HT1080 (cell line): ENCODE data around the gene TLK1. TPM values are rescaled to one million over a fixed set of nuclear protein-coding genes. Genes with fewer than 3 reads are reported as not detected.
A peak's percentile ranks its signal among the peaks of the same experiment; 100 is the strongest.
"Not testable (repeated sequence)": the region's sequence is repeated elsewhere in the genome, so short reads cannot be mapped to it uniquely, and the experiment has no call there.

Experiments used
- DNase-seq: peaks from one replicate; pipeline ENCODE4 v3.0.0-alpha.2; 2015; ENCODE audit warnings: low read depth
- total RNA-seq: library from RNA; depleted of rRNA; stranded (reverse); fragments of >200 nt; shearing (Covaris generic); gene quantifications from 2 replicates; pipeline ENCODE4 v1.2.3, GENCODE V29; 2014

The TLK1 gene
- total RNA-seq, 1 experiment from 2014 or later = 11.7 TPM

- peak; percentile 35 for DNase-seq
Measured at GRCh38 chr2:171086352-171087290, 74.1 kb downstream of the TLK1 start.

- DNase-seq = no peak
Measured at GRCh38 chr2:171084128-171084527, 76.6 kb downstream of the TLK1 start.

GRCh38 chr2:171083451-171083850, 77.2 kb downstream of the TLK1 start:
- no peak for DNase-seq

- DNase-seq = no peak
Measured at GRCh38 chr2:171081649-171082111, 79.0 kb downstream of the TLK1 start.

GRCh38 chr2:171080607-171081006, 80.1 kb downstream of the TLK1 start:
- DNase-seq = no peak

GRCh38 chr2:171076422-171076821, 84.3 kb downstream of the TLK1 start:
- not testable (repeated sequence) for DNase-seq

DNA sequence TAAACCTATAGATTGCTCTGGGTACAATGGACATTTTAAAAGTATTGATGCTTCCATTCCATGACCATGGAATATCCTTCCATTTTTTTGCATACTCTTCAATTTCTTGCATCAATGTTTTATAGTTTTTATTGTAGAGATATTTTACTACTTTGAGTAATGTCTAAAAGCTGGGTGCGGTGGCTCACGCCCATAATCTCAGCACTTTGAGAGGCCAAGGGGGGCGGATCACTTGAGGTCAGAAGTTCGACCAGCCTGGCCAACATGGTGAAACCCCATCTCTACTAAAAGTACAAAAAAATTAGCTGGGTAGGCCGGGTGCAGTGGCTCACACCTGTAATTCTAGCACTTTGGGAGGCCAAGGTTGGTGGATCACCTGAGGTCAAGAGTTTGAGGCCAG, 88.5 kb downstream of the TLK1 start:
- DNase-seq = no peak

DNA sequence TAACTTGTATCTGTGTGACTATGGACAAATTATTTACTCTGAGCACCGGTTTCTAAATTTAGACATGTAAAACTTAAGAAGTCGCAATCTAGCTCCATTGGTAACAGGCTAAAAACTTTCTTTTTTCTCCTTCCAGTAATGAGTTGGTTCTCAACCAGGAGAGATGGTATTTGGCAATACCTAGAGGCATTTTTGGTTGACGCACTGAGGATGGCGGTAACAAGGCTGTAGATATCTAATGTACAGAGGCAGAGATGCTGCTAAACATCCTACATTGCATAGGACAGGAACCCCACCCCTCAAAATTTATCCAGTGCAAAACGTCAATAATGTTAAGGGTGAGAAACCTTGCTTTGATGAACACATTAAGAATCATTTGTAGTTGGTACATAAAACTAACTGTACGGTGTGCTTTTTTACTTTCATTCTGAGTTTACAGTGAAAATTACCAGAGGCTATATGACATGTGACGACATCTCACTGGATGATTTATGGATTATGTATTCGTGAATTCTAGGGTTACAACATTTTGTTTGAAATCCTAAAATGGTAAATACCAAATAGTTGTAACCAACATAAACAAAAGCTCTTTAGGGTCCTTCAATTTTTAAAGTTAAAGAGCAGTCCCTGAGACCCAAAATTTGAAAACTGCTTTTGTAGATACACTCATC, 91.3 kb downstream of the TLK1 start:
- DNase-seq = no peak

GRCh38 chr2:171066110-171066509, 94.6 kb downstream of the TLK1 start:
- no peak for DNase-seq

- DNase-seq = no peak
Measured at GRCh38 chr2:171057575-171057974, 103.1 kb downstream of the TLK1 start.

DNA sequence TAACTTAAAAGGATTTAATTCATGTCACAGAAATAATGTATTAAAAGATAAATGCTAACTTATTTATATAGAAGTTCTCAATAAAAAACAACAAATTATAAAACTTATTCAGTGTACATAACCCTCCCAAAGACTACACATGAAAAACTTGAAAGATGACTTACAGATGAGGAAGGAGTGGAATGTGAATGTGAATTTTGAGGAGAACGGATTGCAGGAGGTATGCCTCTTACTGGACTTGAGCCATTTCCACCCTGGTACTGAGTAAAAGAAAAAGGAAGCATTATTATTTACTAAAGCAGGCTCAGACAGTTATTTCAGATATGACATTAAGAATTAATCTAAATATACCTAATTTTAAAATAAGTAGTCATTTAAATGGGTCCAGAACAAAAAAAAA, 104.4 kb downstream of the TLK1 start:
- DNase-seq = no peak

DNA sequence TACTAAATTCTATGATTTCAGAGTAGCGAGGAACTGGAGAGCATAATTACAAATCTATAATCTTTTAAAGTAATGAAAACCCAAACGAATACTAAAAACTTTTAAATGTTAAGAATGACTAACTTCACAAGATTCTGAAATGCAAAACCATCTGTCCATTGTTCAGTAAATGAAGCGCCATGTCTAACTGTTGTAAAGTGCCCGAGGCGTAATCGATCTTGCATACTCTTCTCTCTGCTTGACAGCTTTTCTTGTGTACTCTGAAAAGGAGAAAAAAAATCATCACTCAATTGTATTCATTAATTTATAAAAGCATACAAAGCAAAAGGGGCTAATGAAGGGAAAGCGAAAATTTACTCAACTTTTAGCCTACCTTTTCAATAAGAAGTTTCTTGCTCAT, 111.0 kb downstream of the TLK1 start:
- DNase-seq = no peak

DNA sequence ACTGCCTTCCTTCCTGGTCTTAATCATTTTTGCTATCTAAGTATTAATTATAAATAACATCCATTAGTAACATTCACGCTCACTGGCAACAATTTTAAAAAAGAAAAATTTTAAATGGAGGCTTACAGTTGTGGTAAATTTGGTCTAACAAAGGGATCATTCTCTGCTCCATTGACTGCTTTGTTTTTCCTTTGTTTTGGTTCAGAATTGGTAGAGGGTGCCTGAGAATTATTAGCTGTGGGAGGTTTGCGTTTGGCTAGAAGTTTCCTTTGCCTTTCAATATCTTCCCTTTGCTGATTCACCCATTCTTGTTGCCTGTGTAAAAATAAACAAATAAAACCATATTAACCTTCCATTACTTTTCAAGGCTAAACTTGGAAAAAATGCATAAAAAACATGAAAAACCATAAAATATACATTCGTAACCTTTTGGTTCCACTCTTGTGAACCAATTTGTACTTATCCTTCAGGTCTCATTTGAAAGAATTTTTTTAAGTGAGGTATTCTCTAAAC, 114.6 kb downstream of the TLK1 start:
- DNase-seq = no peak

DNA sequence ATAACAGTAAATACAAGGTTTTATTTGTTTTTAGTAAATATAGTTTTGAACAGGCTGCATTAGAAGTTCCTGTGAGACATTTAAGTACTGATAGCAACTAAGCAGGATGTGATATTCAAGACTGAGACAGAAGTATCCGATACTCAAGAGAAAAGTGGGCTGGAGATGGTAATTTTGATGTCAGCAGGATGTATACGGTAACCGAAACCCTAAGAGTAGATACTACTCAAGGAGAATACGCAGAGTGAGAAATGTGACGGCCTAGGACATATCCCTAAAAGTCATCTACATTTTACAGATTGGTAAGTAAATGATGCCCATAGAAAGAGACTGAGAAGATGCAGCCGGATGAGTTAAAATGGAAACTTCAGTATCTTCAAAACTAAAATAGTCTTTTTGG, 116.3 kb downstream of the TLK1 start:
- DNase-seq = no peak

DNA sequence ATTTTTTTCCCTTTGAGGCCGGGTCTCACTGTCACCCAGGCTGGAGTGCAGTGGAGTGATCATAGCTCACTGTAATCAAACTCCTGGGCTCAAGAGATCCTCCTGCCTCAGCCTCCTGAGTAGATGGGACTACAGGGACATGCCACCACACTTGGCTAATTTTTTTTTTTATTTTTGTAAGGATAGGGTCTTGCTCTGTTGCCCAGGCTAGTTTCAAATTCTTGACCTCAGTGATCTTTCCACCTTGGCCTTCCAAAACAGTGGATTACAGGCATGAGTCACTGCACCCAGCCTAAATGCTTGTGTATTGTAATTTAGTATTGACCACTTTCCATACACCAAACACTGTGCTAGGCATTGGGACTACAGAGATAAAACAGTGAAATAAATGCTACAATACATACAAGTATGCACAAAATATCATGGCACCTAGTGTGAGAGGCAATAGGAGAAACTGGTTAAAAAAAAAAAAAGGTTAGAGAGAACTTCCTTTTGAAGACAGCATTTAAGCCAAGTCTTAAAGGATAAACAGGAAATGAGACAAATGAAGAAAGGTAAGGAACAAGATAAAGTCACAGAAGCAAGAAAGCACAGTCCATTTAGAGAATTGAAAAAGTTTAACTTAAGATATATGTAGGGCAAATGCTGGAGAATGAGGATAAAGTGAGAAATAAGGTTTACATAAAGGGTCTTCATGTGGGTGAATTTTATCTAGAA, 118.3 kb downstream of the TLK1 start:
- DNase-seq = no peak

GRCh38 chr2:171036532-171036931, 124.2 kb downstream of the TLK1 start:
- DNase-seq = no peak

DNA sequence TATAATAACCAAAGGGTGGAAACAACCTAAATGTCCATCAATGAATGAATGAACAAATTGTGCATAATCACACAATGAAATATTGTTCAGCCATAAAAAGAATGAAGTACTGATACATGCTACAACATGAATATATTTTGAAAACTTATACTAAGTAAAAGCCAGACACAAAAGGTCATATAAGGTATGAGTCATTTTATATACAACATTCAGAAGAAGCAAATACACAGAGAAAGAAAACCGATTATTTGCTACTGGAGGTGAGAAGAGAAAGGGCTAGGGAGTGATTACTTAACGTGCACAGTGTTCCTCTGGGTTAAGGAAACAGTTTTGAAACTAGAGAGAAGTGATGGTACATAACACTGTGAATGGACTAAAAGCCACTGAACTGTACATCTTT, 126.4 kb downstream of the TLK1 start:
- DNase-seq = no peak

GRCh38 chr2:171025214-171025613, 135.5 kb downstream of the TLK1 start:
- DNase-seq = no peak

GRCh38 chr2:171018522-171018921, 142.2 kb downstream of the TLK1 start:
- DNase-seq = no peak

- no peak for DNase-seq
Measured at GRCh38 chr2:171016125-171016524, 144.6 kb downstream of the TLK1 start.

GRCh38 chr2:171013851-171014250, 146.8 kb downstream of the TLK1 start:
- no peak for DNase-seq

DNA sequence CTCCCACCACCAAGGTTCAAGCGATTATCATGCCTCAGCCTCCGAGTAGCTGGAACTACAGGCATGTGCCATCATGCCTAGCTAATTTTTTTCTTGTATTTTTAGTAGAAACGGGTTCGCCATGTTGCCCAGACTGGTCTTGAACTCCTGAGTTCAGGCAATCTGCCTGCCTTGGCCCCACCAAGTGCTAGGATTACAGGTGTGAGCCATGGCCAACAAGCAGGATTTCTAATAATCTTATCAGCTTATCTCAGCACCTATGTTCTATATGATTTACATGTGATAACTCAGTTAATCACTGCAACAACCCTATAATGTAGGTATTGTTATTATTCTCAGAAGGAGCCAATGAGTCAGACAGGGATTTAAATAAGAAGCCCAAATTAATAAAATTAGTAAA, 151.3 kb downstream of the TLK1 start:
- DNase-seq = no peak
